H1 (cell line): ENCODE results near the gene MACROD2. TPM values are rescaled to one million over a fixed set of nuclear protein-coding genes. Genes with fewer than 3 reads are reported as not detected.

Experiments used
- HDAC6 ChIP-seq: IDR thresholded peaks from one replicate; pipeline ENCODE4 v1.7.1; 2012; ENCODE audit warnings: low read depth, mild to moderate bottlenecking, inconsistent platforms, low read length, moderate library complexity
- TBP ChIP-seq: IDR thresholded peaks from 2 replicates; pipeline ENCODE4 v1.6.1; 2011; ENCODE audit warnings: low read depth, low read length, improper control_type of control experiment
- polyA plus RNA-seq, 7 experiments: library from polyadenylated mRNA; depleted of rRNA in 3 of 7; stranded (reverse) in 5 of 7; unstranded in 2 of 7; fragments of >200 nt in 5 of 7; fragments of 200-250 nt in 2 of 7; gene quantifications; 1 replicate in 5 of 7; 2 replicates in 1 of 7; 4 replicates in 1 of 7; pipeline versions ENCODE4 v1.2.1 to v1.2.3, GENCODE V29; 2011 to 2013; ENCODE audit warnings: missing spikeins in 2 of 7, mixed read lengths in 2 of 7
- total RNA-seq: library from RNA; stranded (reverse); fragmentation: NEBNext Ultra II Directional; extraction: Animal tissue kit (Norgen Biotek cat#: 25700); gene quantifications from 2 replicates; pipeline ENCODE4 v1.2.1, GENCODE V29; 2021

MACROD2 gene
- total and polyA plus RNA-seq, 2 of the 8 experiments (the other 6 are each of a cell fraction or from before 2014, with no cell fraction given) = 0.70 to 3.9 TPM

DNA sequence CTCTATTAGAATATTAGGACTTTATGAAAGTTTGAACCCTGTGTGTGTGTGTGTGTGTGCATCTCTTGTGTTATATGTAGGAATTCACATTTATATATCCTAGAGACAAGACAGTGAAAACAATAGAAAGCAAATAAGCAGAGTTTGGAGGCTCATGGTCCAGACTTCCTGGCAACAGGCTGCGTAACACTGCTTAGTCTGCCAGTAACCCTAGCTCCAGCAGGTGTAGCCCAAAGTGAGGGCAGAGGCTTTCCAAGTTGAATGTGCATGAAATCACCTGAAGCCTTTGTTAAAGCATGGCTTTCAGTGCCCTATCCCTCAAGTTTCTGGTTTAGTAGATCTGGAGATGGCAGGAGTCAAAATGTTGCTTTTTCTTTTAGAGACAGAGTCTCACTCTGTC lies 2008.0 kb downstream of the MACROD2 start (continued):
- TF ChIP-seq HDAC6 = no peak
- TF ChIP-seq TBP = no peak
- TF ChIP-seq, all 59 proteins: peak for 0
